SK-N-MC (cell line): Measurements from ENCODE around the gene LRRC63.

Experiments
- EZH2 ChIP-seq: fragments of 200-600 bp; sonication (generic); IDR thresholded peaks from one replicate; pipeline ENCODE4 v1.6.1; 2017; ENCODE audit warnings: antibody characterized with exemption
- FOXP2 ChIP-seq: optimal IDR thresholded peaks from 2 replicates; pipeline ENCODE3; 2011; ENCODE audit warnings: mild to moderate bottlenecking, moderate library complexity; ENCODE audit not compliant: insufficient read depth; ENCODE audit errors: extremely low read length, control extremely low read depth
- POLR2AphosphoS5 ChIP-seq: IDR thresholded peaks from 2 replicates; pipeline ENCODE4 v1.6.1; 2012; ENCODE audit warnings: mild to moderate bottlenecking, low read depth, low read length, borderline replicate concordance

- TF ChIP-seq FOXP2 (no peak), EZH2 (no peak), POLR2AphosphoS5 (no peak)
Measured at GRCh38 chr13:46169758-46170157, 42.0 kb upstream of the LRRC63 start.
